Suprapubic skin (tissue), 2 donors: Measurements from ENCODE around the gene SHCBP1L.

Experiments
- EP300 ChIP-seq: sonication (generic); formaldehyde crosslinking; IDR thresholded peaks from one replicate; pipeline ENCODE4 v1.6.1; 2017; ENCODE audit warnings: antibody characterized with exemption
- POLR2A ChIP-seq, 2 donors: fragments of 450-650 bp; IDR thresholded peaks; one replicate each; pipeline ENCODE4 v1.6.1; 2017; ENCODE audit warnings: antibody characterized with exemption in 2 of 2, mild to moderate bottlenecking in 2 of 2, moderate library complexity in 2 of 2

GRCh38 chr1:182884872-182885271, 68.1 kb downstream of the SHCBP1L start:
- TF ChIP-seq POLR2A (IDR thresholded peaks at IDR 0.05) (no peak), EP300 (no peak)
